ENCODE data around the gene IER5. TPM values are rescaled to one million over a fixed set of nuclear protein-coding genes. Genes with fewer than 3 reads are reported as not detected.

Gene IER5
- total RNA-seq, 1 donor from 2014 or later = 44.3 TPM

GRCh38 chr1:181061487-181061886, 27.0 kb upstream of the IER5 start:
- Mint-ChIP-seq H3K4me3 (ENCODE audit: low read depth) (no peak overlapping the region), H3K27me3 (ENCODE audit: low read depth) (no peaks in the 10 kb centered on the region), H3K9me3 (peaks cover 10% of the 10 kb centered on the region), H3K4me1 (ENCODE audit: low read depth) (peaks cover 22% of the 10 kb centered on the region), H3K27ac (no peak overlapping the region), H3K36me3 (ENCODE audit: low read depth) (peaks cover 35% of the 10 kb centered on the region)
- intact Hi-C loops (cut with micrococcal nuclease) = no loop called here
- DNase-seq (ENCODE audit: low spot score) = no peak

GRCh38 chr1:181061891-181062835, 26.3 kb upstream of the IER5 start:
- Mint-ChIP-seq H3K4me1 (ENCODE audit: low read depth) (peaks cover 22% of the 10 kb centered on the region), H3K9me3 (peaks cover 10% of the 10 kb centered on the region), H3K27ac (peak overlapping the region; percentile 73), H3K27me3 (ENCODE audit: low read depth) (no peaks in the 10 kb centered on the region), H3K36me3 (ENCODE audit: low read depth) (peaks cover 31% of the 10 kb centered on the region), H3K4me3 (ENCODE audit: low read depth) (peak overlapping the region; percentile 55)
- intact Hi-C loops (cut with micrococcal nuclease) = loop anchor here (2.0 kb wide), 1 partner anchor 17 kb away; no protein-coding TSS in a partner anchor
- no peak for DNase-seq (ENCODE audit: low spot score)

GRCh38 chr1:181062836-181063428, 25.6 kb upstream of the IER5 start:
- peaks cover 22% of the 10 kb centered on the region for H3K4me1 Mint-ChIP-seq (ENCODE audit: low read depth)
- DNase-seq (ENCODE audit: low spot score) = no peak
- no peaks in the 10 kb centered on the region for H3K27me3 Mint-ChIP-seq (ENCODE audit: low read depth)
- intact Hi-C loops (cut with micrococcal nuclease) = loop anchor here (2.0 kb wide), 1 partner anchor 16 kb away; no protein-coding TSS in a partner anchor
- H3K4me3 Mint-ChIP-seq (ENCODE audit: low read depth) = peak overlapping the region; percentile 55
- peaks cover 28% of the 10 kb centered on the region for H3K36me3 Mint-ChIP-seq (ENCODE audit: low read depth)
- peaks cover 10% of the 10 kb centered on the region for H3K9me3 Mint-ChIP-seq
- peak overlapping the region; percentile 73 for H3K27ac Mint-ChIP-seq

GRCh38 chr1:181064011-181064623, 24.4 kb upstream of the IER5 start:
- Mint-ChIP-seq H3K4me1 (ENCODE audit: low read depth) (peaks cover 20% of the 10 kb centered on the region), H3K4me3 (ENCODE audit: low read depth) (no peak overlapping the region), H3K9me3 (peaks cover 7% of the 10 kb centered on the region), H3K27me3 (ENCODE audit: low read depth) (peaks cover 3% of the 10 kb centered on the region), H3K27ac (peak overlapping the region; percentile 53), H3K36me3 (ENCODE audit: low read depth) (peaks cover 16% of the 10 kb centered on the region)
- no peak for DNase-seq (ENCODE audit: low spot score)
- intact Hi-C loops (cut with micrococcal nuclease) = no loop called here

- Mint-ChIP-seq H3K9me3 (peaks cover 1% of the 10 kb centered on the region), H3K27me3 (ENCODE audit: low read depth) (peaks cover 3% of the 10 kb centered on the region)
- intact Hi-C loops (cut with micrococcal nuclease) = no loop called here
These were observed 23.8 kb upstream of the IER5 start for GRCh38 chr1:181064702-181065101.

GRCh38 chr1:181073638-181074037, 14.9 kb upstream of the IER5 start:
- Mint-ChIP-seq H3K36me3 (ENCODE audit: low read depth) (no peaks in the 10 kb centered on the region), H3K9me3 (peaks cover 4% of the 10 kb centered on the region), H3K4me1 (ENCODE audit: low read depth) (peaks cover 6% of the 10 kb centered on the region), H3K27me3 (ENCODE audit: low read depth) (peaks cover 23% of the 10 kb centered on the region), H3K27ac (no peak overlapping the region), H3K4me3 (ENCODE audit: low read depth) (no peak overlapping the region)
- intact Hi-C loops (cut with micrococcal nuclease) = no loop called here
- no peak for DNase-seq (ENCODE audit: low spot score)

More at GRCh38 chr1:181064702-181065101, 23.8 kb upstream of the IER5 start:
- Mint-ChIP-seq H3K4me3 (ENCODE audit: low read depth) (no peak overlapping the region), H3K4me1 (ENCODE audit: low read depth) (peaks cover 20% of the 10 kb centered on the region), H3K27ac (no peak overlapping the region), H3K36me3 (ENCODE audit: low read depth) (peaks cover 10% of the 10 kb centered on the region)
- no peak for DNase-seq (ENCODE audit: low spot score)

GRCh38 chr1:181075766-181076350, 12.6 kb upstream of the IER5 start:
- Mint-ChIP-seq H3K27ac (no peak overlapping the region), H3K36me3 (ENCODE audit: low read depth) (no peaks in the 10 kb centered on the region), H3K4me3 (ENCODE audit: low read depth) (no peak overlapping the region), H3K4me1 (ENCODE audit: low read depth) (peaks cover 22% of the 10 kb centered on the region), H3K9me3 (peaks cover 4% of the 10 kb centered on the region), H3K27me3 (ENCODE audit: low read depth) (peaks cover 18% of the 10 kb centered on the region)
- DNase-seq (ENCODE audit: low spot score) = no peak
- intact Hi-C loops (cut with micrococcal nuclease) = no loop called here

GRCh38 chr1:181076852-181077251, 11.6 kb upstream of the IER5 start:
- Mint-ChIP-seq H3K36me3 (ENCODE audit: low read depth) (no peaks in the 10 kb centered on the region), H3K27ac (no peak overlapping the region), H3K4me1 (ENCODE audit: low read depth) (peaks cover 28% of the 10 kb centered on the region), H3K4me3 (ENCODE audit: low read depth) (no peak overlapping the region), H3K27me3 (ENCODE audit: low read depth) (peaks cover 16% of the 10 kb centered on the region), H3K9me3 (peaks cover 4% of the 10 kb centered on the region)
- no peak for DNase-seq (ENCODE audit: low spot score)
- intact Hi-C loops (cut with micrococcal nuclease) = no loop called here

- peaks cover 4% of the 10 kb centered on the region for H3K9me3 Mint-ChIP-seq
- intact Hi-C loops (cut with micrococcal nuclease) = loop anchor here (2.0 kb wide), 2 partner anchors 15 to 33 kb away; no protein-coding TSS in a partner anchor
- no peak for DNase-seq (ENCODE audit: low spot score)
- H3K4me1 Mint-ChIP-seq (ENCODE audit: low read depth) = peaks cover 28% of the 10 kb centered on the region
- H3K27me3 Mint-ChIP-seq (ENCODE audit: low read depth) = peaks cover 15% of the 10 kb centered on the region
- no peaks in the 10 kb centered on the region for H3K36me3 Mint-ChIP-seq (ENCODE audit: low read depth)
- H3K27ac Mint-ChIP-seq = no peak overlapping the region
- no peak overlapping the region for H3K4me3 Mint-ChIP-seq (ENCODE audit: low read depth)
These were observed 10.8 kb upstream of the IER5 start for GRCh38 chr1:181077576-181078242.

GRCh38 chr1:181079382-181079781, 9.1 kb upstream of the IER5 start:
- Mint-ChIP-seq H3K36me3 (ENCODE audit: low read depth) (no peaks in the 10 kb centered on the region), H3K4me1 (ENCODE audit: low read depth) (peaks cover 34% of the 10 kb centered on the region), H3K27me3 (ENCODE audit: low read depth) (peaks cover 11% of the 10 kb centered on the region), H3K9me3 (peaks cover 4% of the 10 kb centered on the region), H3K4me3 (ENCODE audit: low read depth) (peak overlapping the region; percentile 33), H3K27ac (peak overlapping the region; percentile 21)
- intact Hi-C loops (cut with micrococcal nuclease) = loop anchor here (2.0 kb wide), 2 partner anchors 17 to 35 kb away; no protein-coding TSS in a partner anchor
- no peak for DNase-seq (ENCODE audit: low spot score)

- intact Hi-C loops (cut with micrococcal nuclease) = loop anchor here (2.0 to 10.0 kb wide), 3 partner anchors 17 to 925 kb away; partner anchors contain the start of gene QSOX1
- H3K27ac Mint-ChIP-seq = no peak overlapping the region
- no peaks in the 10 kb centered on the region for H3K36me3 Mint-ChIP-seq (ENCODE audit: low read depth)
- peak overlapping the region; percentile 33 for H3K4me3 Mint-ChIP-seq (ENCODE audit: low read depth)
- H3K4me1 Mint-ChIP-seq (ENCODE audit: low read depth) = peaks cover 37% of the 10 kb centered on the region
- no peak for DNase-seq (ENCODE audit: low spot score)
- peaks cover under 1% of the 10 kb centered on the region for H3K9me3 Mint-ChIP-seq
- peaks cover 9% of the 10 kb centered on the region for H3K27me3 Mint-ChIP-seq (ENCODE audit: low read depth)
These were observed 8.6 kb upstream of the IER5 start for GRCh38 chr1:181079920-181080319.

GRCh38 chr1:181080556-181080955, 7.9 kb upstream of the IER5 start:
- Mint-ChIP-seq H3K27ac (no peak overlapping the region), H3K4me1 (ENCODE audit: low read depth) (peaks cover 40% of the 10 kb centered on the region), H3K27me3 (ENCODE audit: low read depth) (peaks cover 9% of the 10 kb centered on the region), H3K36me3 (ENCODE audit: low read depth) (no peaks in the 10 kb centered on the region), H3K9me3 (no peaks in the 10 kb centered on the region), H3K4me3 (ENCODE audit: low read depth) (no peak overlapping the region)
- DNase-seq (ENCODE audit: low spot score) = no peak
- intact Hi-C loops (cut with micrococcal nuclease) = loop anchor here (10.0 kb wide), 1 partner anchor 926 kb away; the partner anchor contains the start of gene QSOX1
